Subcutaneous abdominal adipose tissue (tissue), 5 donors: ENCODE results near the gene SPEM2.
A peak's percentile ranks its signal among the peaks of the same experiment; 100 is the strongest.

Source experiments
- H3K27ac ChIP-seq: one replicate; pipeline ENCODE4 v1.7.0; 2013; ENCODE audit warnings: low read depth, mild to moderate bottlenecking, inconsistent platforms, low read length, moderate library complexity
- H3K27me3 ChIP-seq, 5 donors: one replicate each; pipeline ENCODE4 v1.7.0; 2013; ENCODE audit warnings: low read length in 5 of 5, inconsistent platforms in 1 of 5; ENCODE audit not compliant: control insufficient read depth in 5 of 5, insufficient read depth in 4 of 5
- H3K36me3 ChIP-seq, 5 donors: one replicate each; pipeline ENCODE4 v1.7.0; 2013; ENCODE audit warnings: low read length in 5 of 5; ENCODE audit not compliant: control insufficient read depth in 5 of 5, insufficient read depth in 5 of 5
- H3K4me1 ChIP-seq, 5 donors: one replicate each; pipeline ENCODE4 v1.7.0; 2013; ENCODE audit warnings: low read length in 5 of 5, mild to moderate bottlenecking in 3 of 5, moderate library complexity in 1 of 5; ENCODE audit not compliant: control insufficient read depth in 5 of 5, insufficient read depth in 5 of 5
- H3K4me3 ChIP-seq, 5 donors: one replicate each; pipeline ENCODE4 v1.7.0; 2013; ENCODE audit warnings: low read length in 5 of 5, low read depth in 1 of 5
- H3K9ac ChIP-seq, 5 donors: one replicate each; pipeline ENCODE4 v1.7.0; 2013; ENCODE audit warnings: low read length in 5 of 5, mild to moderate bottlenecking in 4 of 5, moderate library complexity in 3 of 5
- H3K9me3 ChIP-seq, 5 donors: one replicate each; pipeline ENCODE4 v1.7.0; 2013; ENCODE audit warnings: low read length in 5 of 5; ENCODE audit not compliant: control insufficient read depth in 5 of 5
- donor health status: healthy.
- donor health status: healthy.
- donor health status: healthy.
- donor health status: healthy.
- donor health status: healthy.

SPEM2 gene

GRCh38 chr17:7389924-7390910 lies 35.2 kb upstream of the SPEM2 start:
- H3K27me3 ChIP-seq = no peaks in the 10 kb centered on the region
- no peak overlapping the region for H3K9ac ChIP-seq
- H3K9me3 ChIP-seq = no peaks in the 10 kb centered on the region
- H3K4me3 ChIP-seq = no peak overlapping the region
- H3K36me3 ChIP-seq = peaks cover 0 to 46% (median 38%) of the 10 kb centered on the region in 5 donors
- H3K27ac ChIP-seq = no peak overlapping the region
- peaks cover 0 to 32% (median 18%) of the 10 kb centered on the region in 5 donors for H3K4me1 ChIP-seq

- Histone ChIP-seq H3K27me3 (no peaks in the 10 kb centered on the region), H3K4me1 (peaks cover 0 to 33% (median 18%) of the 10 kb centered on the region in 5 donors), H3K36me3 (peaks cover 0 to 46% (median 38%) of the 10 kb centered on the region in 5 donors), H3K4me3 (no peak overlapping the region), H3K9ac (no peak overlapping the region), H3K9me3 (no peaks in the 10 kb centered on the region), H3K27ac (no peak overlapping the region)
These were observed 34.1 kb upstream of the SPEM2 start for GRCh38 chr17:7391307-7391706.

DNA sequence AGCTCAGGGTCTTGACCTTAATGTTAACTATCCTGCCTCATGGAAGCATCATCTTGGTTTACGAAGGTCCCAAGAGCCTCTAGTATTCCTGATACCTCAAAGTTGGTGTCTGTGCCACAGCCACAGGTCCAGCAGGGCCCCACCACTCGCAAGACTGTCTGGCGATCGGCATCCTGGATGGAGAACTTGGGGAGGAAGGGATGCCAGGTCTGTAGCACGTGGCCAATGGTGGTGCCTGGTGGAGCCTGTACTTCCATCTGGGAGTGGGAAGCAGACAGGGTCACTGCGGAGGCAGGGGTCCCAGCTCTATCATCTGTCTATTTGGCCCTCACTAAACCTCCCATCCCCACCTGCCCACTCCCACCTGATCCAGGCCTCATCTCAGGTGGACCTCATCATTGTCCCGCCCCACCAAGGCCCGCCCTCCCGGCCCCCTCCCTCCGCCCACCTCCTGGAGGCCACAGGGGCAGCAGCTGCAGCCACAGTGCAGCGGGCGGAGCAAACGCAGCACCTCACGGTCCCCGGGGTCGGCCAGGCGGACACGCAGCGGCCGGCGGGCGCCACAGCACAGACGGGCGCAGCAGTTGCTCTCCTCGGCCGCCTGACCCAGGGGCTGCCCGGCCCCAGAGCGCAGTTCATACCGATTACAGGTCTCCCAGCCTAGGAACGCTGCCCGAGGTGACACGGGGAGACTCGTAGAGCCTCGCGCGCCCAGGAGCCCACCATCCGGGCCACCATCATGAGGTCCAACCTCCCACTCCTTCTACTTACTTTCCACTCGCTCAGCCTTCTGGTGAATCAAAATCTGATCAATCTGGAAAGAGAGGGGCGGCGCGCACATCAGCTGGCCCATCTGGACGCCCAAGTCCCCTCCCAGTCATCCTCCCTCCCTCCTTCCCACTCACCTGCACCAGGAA lies 32.5 kb upstream of the SPEM2 start:
- Histone ChIP-seq H3K36me3 (peaks cover 0 to 43% (median 32%) of the 10 kb centered on the region in 5 donors), H3K9me3 (no peaks in the 10 kb centered on the region), H3K27ac (no peak overlapping the region), H3K4me1 (peaks cover 0 to 33% (median 18%) of the 10 kb centered on the region in 5 donors), H3K9ac (peak overlapping the region in 3 of 5 donors; percentile 80 to 82 (median 82)), H3K27me3 (no peaks in the 10 kb centered on the region), H3K4me3 (peak overlapping the region in 4 of 5 donors; percentile 72 to 80 (median 74))

DNA sequence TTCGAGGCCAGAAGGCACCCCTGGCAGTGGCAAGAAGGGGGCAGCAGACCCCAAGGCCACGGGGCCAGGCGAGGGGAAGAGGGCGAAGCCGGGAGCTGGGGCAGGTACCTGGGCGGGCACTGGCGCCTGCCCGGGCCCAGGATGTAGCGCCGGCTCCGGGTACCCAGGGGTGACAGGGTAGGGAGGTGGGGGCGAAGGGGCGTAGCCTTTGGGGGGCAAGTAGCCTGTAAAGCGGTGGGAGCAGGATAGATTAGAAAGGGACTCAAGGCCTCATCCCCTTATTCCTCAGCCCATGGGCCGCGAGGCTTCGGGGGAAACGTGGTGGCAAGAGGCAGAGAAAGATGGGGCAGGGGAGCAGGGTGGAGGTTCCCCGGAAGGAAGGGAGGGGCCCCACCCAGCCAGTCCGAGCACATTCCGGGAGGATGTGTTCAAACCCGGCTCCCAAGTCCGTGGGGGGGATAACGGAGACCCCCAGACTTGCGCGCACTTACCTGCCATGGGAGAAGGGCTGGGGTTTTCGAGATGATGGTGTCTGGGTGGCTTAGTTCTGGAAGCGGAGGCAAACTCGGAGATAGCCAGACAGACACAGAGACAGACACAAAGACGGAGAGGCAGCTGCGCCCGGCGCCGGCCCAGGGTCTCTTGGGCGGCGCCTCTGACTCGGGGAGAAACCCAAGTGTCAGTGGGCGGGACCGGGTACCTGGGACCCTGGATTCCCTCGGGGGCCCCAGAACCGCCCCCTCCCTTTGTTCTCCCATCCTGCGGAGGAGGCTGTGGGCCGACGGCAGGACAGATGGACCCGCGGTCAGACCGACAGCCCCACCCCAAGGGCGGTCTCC lies 31.6 kb upstream of the SPEM2 start:
- Histone ChIP-seq H3K4me3 (peak overlapping the region; percentile 64 to 80 (median 73)), H3K36me3 (peaks cover 0 to 34% (median 26%) of the 10 kb centered on the region in 5 donors), H3K27ac (peak overlapping the region; percentile 77), H3K9me3 (no peaks in the 10 kb centered on the region), H3K4me1 (peaks cover 0 to 33% (median 18%) of the 10 kb centered on the region in 5 donors), H3K9ac (peak overlapping the region in 4 of 5 donors; percentile 70 to 82 (median 81)), H3K27me3 (no peaks in the 10 kb centered on the region)

- Histone ChIP-seq H3K9me3 (no peaks in the 10 kb centered on the region), H3K27me3 (no peaks in the 10 kb centered on the region), H3K4me3 (peak within 1 kb of the TSS; percentile 69 to 80 (median 73)), H3K4me1 (peaks cover 0 to 33% (median 18%) of the 10 kb centered on the region in 5 donors), H3K9ac (peak within 1 kb of the TSS in 4 of 5 donors; percentile 70 to 87 (median 82)), H3K36me3 (peaks cover 0 to 27% (median 19%) of the 10 kb centered on the region in 5 donors), H3K27ac (peak within 1 kb of the TSS; percentile 77)
These were observed 30.8 kb upstream of the SPEM2 start, which contains the start of gene PLSCR3 for GRCh38 chr17:7394452-7395191. TSS of gene PLSCR3 (minus strand) at chr17:7394525. CDS start at chr17:7394110, 415 bp downstream.

- Histone ChIP-seq H3K4me3 (no peak overlapping the region), H3K9me3 (no peaks in the 10 kb centered on the region), H3K4me1 (peaks cover 0 to 24% (median 18%) of the 10 kb centered on the region in 5 donors), H3K36me3 (peaks cover 0 to 11% (median 8%) of the 10 kb centered on the region in 5 donors), H3K27me3 (no peaks in the 10 kb centered on the region), H3K9ac (no peak overlapping the region), H3K27ac (no peak overlapping the region)
These were observed 29.3 kb upstream of the SPEM2 start for GRCh38 chr17:7396147-7396546.

- H3K4me1 ChIP-seq = peaks cover 4 to 25% (median 22%) of the 10 kb centered on the region in 5 donors
- H3K9me3 ChIP-seq = no peaks in the 10 kb centered on the region
- no peak overlapping the region for H3K4me3 ChIP-seq
- no peak overlapping the region for H3K27ac ChIP-seq
- H3K9ac ChIP-seq = no peak overlapping the region
- H3K27me3 ChIP-seq = no peaks in the 10 kb centered on the region
- H3K36me3 ChIP-seq = no peaks in the 10 kb centered on the region
These were observed 26.8 kb upstream of the SPEM2 start for GRCh38 chr17:7398612-7399011.

DNA sequence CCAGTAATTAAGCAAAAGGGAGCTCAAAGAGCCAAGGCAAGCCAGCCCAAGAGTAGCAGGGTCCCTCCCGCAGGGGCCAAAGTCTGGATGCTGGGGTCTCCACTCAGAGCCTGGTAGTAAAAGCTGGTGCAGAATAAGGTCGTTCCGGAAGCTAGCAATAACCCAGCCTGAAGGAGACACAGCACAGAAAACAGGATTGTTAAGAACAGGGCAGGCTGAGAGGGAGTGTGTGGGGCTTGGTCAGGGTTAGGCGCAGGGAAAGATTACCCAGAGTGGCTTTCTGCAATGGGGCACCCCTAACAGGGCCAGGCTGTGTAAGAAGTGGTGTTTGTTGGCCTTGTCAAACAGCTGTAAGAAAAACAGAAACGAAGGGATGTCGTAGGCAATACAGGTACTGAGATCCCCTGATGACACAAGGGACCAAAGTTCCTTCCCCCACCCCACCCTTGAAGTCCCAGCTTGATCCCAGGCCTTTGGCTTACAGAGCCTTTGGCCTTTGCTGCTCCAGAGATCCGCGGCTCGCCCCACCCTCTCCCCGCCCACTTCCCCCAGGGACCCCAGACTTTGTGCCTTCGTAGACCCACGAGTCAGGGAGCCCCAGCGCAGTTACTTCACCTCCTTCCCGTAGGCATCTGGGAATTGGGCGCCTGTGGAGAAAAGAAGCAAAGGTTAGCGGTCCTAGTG lies 22.2 kb upstream of the SPEM2 start:
- Histone ChIP-seq H3K4me3 (peak overlapping the region; percentile 77 to 83 (median 80)), H3K27ac (peak overlapping the region; percentile 92), H3K27me3 (no peaks in the 10 kb centered on the region), H3K9ac (peak overlapping the region; percentile 43 to 82 (median 75)), H3K4me1 (peaks cover 4 to 25% (median 17%) of the 10 kb centered on the region in 5 donors), H3K9me3 (no peaks in the 10 kb centered on the region), H3K36me3 (no peaks in the 10 kb centered on the region)
